GM12891 (cell line): ENCODE results near the gene RPH3AL.
A peak's percentile ranks its signal among the peaks of the same experiment; 100 is the strongest.

Experiments used
- DNase-seq: peaks from one replicate; pipeline ENCODE4 v3.0.0; 2011; ENCODE audit warnings: low spot score; ENCODE audit not compliant: insufficient read length
- FAIRE-seq: peaks from 2 replicates; lab custom pipeline; 2011; peaks lifted over from hg19 to GRCh38; lab: Jason Lieb, UNC
- PAX5 ChIP-seq: IDR thresholded peaks from 2 replicates; pipeline ENCODE4 v1.6.1; 2011; ENCODE audit warnings: low read length, moderate library complexity, mild to moderate bottlenecking; ENCODE audit not compliant: insufficient read depth, severe bottlenecking
- POLR2A ChIP-seq: IDR thresholded peaks from 2 replicates; pipeline ENCODE4 v1.6.1; 2011; ENCODE audit warnings: low read depth, low read length, control low read depth
- POLR2AphosphoS5 ChIP-seq: IDR thresholded peaks from 2 replicates; pipeline ENCODE4 v1.6.1; 2011; ENCODE audit warnings: low read depth, low read length, control low read depth
- POU2F2 ChIP-seq: IDR thresholded peaks from 2 replicates; pipeline ENCODE4 v1.6.1; 2011; ENCODE audit warnings: low read depth, mild to moderate bottlenecking, control low read depth, low read length, moderate library complexity
- SPI1 ChIP-seq: IDR thresholded peaks from 2 replicates; pipeline ENCODE4 v1.6.1; 2011; ENCODE audit warnings: low read depth, low read length, control low read depth
- TAF1 ChIP-seq: IDR thresholded peaks from 2 replicates; pipeline ENCODE4 v1.6.1; 2011; ENCODE audit warnings: low read depth, low read length, control low read depth

RPH3AL gene

GRCh38 chr17:309361-309888, 43.2 kb downstream of the RPH3AL start:
- FAIRE-seq = peak; percentile 71
- DNase-seq = peak; percentile 76
- TF ChIP-seq POLR2AphosphoS5 = no peak

DNA sequence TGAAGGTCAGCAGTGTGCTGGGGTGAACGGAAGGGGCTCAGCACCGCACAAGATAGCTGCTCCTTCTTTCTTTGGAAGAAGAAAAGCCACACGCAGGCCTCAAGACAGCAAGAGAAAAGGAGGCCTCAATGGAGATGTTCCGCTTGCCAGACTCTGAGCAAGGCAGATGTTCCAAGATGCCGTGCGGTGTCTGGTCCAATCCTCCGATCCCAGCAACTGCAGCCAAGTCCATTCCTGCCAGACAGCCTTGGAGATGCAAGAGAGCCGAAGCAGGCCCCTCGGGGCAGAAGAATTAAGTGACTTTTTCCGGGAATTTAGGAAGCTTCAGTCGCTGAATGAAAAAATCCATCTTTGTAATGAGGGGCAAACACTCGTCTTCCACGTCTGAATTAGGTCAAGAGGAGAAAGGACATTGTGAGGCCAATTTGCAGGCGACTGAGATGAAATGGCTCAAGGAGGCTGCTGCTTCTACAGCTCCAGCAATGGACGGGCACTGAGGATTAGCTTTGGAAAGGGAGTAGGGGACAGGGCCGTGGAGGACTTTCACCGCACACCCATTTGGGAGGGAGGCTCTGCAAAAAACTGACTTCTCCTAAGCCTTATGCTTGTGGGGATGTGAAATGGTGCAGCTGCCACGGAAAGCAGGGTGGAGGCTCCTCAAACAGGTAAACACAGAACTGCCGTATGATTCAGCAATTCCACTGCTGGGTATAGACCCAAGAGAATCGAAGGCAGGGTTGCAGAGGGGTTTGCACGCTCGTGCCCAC, 44.7 kb downstream of the RPH3AL start:
- no peak for TF ChIP-seq SPI1
- no peak for TF ChIP-seq POU2F2
- TF ChIP-seq PAX5 = no peak
- no peak for TF ChIP-seq POLR2AphosphoS5
- no peak for TF ChIP-seq POLR2A
- no peak for TF ChIP-seq TAF1
- DNase-seq (no peak), FAIRE-seq (no peak)

- no peak for TF ChIP-seq PAX5
- TF ChIP-seq POU2F2 = no peak
- TF ChIP-seq POLR2AphosphoS5 = no peak
- TF ChIP-seq POLR2A = no peak
- TF ChIP-seq TAF1 = no peak
- DNase-seq (no peak), FAIRE-seq (no peak)
These were observed 45.3 kb downstream of the RPH3AL start for GRCh38 chr17:307295-307691.

DNA sequence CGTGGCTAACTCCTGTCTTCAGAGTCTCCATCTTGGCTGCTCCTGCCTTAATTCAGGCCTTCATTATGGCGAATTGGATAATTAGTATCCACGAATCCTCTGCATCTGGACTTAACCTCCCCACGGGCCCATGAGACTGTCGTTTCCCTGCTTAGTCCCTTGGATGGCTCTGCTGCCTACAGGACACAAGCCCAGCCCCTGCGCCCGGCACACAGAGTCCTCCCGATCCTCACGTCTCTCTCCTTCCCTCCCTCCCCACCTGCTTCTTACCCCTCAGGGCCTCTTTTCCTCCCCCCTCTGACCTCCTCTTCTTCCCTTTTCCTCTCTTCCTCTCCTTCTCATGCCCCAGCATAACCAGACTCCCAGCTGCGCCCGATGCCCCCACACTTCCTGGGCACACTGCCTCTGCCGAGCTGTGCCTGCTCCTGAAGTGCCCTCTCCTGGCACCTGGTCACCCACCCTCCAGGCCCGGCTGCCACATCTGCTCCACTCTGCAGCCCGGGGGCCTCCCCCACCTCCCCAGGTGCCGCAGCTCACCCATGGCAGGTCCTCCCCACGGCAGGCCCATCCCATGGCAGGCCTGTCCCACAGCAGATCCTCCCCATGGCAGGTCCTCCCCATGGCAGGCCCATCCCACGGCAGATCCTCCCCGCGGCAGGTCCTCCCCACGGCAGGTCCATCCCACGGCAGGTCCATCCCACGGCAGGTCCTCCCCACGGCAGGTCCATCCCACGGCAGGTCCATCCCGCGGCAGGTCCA, 45.9 kb downstream of the RPH3AL start:
- FAIRE-seq = no peak
- no peak for TF ChIP-seq POLR2A
- no peak for TF ChIP-seq SPI1
- no peak for TF ChIP-seq POU2F2
- TF ChIP-seq PAX5 = no peak
- no peak for TF ChIP-seq POLR2AphosphoS5
- TF ChIP-seq TAF1 = no peak
- no peak for DNase-seq

DNA sequence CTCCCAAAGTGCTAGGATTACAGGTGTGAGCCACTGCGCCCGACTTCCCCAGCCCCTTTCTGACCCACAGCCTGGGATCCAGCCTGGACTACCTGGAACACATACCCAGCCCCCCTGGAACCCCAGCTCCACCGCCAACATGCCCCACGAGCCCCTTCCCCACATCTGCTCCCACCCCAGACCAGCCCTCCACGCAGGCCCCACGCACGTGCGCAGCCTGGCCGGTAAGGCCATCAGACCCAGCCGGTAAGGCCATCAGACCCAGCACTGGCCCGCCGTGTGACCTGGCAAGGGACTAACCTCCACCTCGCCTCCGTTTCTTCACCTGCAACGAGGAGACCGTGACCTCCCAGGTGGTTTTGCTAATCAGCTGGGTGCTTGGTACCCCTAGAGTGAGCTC, 46.5 kb downstream of the RPH3AL start:
- no peak for FAIRE-seq
- no peak for DNase-seq
- TF ChIP-seq POLR2AphosphoS5 (no peak), PAX5 (no peak), POU2F2 (no peak)

DNA sequence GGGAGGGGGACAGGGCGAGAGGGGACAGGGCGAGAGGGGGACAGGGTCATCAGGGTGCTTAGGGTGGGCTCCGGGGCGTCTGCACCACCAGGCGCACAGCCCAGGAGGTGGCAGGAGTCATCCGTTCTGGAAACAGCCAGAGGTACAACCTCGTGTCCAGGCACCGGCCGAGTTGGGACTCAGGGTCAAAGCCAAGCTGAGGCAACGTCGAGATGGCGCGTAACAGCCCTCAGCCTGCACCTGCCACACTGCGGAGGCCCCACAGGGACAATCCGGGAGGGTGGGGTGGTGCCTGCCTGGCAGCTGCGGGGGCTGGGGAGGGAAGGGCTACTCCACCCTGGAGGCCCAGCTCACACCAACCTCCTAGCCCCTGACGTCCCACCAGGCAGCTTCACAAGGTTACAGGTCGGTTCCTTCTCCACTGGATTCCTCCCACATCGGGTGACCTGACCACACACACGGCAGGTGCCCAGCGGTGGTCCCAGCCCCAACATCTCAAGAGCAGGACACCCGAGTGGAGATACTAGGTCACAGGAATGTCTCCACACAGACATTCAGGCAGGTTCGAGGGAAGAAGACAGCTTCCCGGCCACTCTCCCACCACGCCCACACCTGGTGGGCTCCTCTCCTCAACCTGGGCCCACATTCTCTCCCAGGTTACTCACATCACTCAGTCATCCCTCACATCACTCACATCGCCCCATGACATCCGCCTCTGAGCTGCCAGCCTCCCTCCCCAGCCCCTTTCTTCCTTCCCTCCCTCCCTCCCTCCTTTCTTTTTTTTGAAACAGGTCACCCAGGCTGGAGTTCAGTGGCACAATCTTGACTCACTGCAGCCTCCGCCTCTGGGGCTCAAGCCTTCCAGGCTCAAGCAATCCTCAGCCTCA, 47.3 kb downstream of the RPH3AL start:
- FAIRE-seq (no peak), DNase-seq (no peak)
- TF ChIP-seq POLR2AphosphoS5 (no peak), POLR2A (no peak), TAF1 (no peak), SPI1 (no peak), POU2F2 (no peak), PAX5 (no peak)

GRCh38 chr17:304461-304860, 48.1 kb downstream of the RPH3AL start:
- TF ChIP-seq POLR2A = no peak
- no peak for TF ChIP-seq PAX5
- no peak for TF ChIP-seq POU2F2
- no peak for TF ChIP-seq TAF1
- TF ChIP-seq POLR2AphosphoS5 = no peak
- no peak for TF ChIP-seq SPI1
- FAIRE-seq = no peak
- DNase-seq = no peak

GRCh38 chr17:303168-303567, 49.4 kb downstream of the RPH3AL start:
- no peak for FAIRE-seq
- no peak for TF ChIP-seq POLR2AphosphoS5
- TF ChIP-seq SPI1 = no peak
- TF ChIP-seq PAX5 = no peak
- TF ChIP-seq TAF1 = no peak
- no peak for TF ChIP-seq POLR2A
- no peak for TF ChIP-seq POU2F2
- no peak for DNase-seq

GRCh38 chr17:302300-302698, 50.3 kb downstream of the RPH3AL start:
- no peak for TF ChIP-seq POLR2A
- TF ChIP-seq PAX5 = no peak
- TF ChIP-seq POU2F2 = no peak
- TF ChIP-seq POLR2AphosphoS5 = no peak
- TF ChIP-seq SPI1 = no peak
- TF ChIP-seq TAF1 = no peak
- no peak for DNase-seq
- no peak for FAIRE-seq
